C4-2B (cell line): ENCODE data around the gene OLA1.

Experiments used
- ZFX ChIP-seq: fragments of 450-650 bp; IDR thresholded peaks from 2 replicates; pipeline ENCODE4 v1.6.1; 2017
- TF ChIP-seq, protein P1 (sequence below): fragments of 450-650 bp; conservative IDR thresholded peaks from 2 replicates; pipeline ENCODE4 v1.5.1; 2017; ENCODE audit warnings: mild to moderate bottlenecking

DNA sequence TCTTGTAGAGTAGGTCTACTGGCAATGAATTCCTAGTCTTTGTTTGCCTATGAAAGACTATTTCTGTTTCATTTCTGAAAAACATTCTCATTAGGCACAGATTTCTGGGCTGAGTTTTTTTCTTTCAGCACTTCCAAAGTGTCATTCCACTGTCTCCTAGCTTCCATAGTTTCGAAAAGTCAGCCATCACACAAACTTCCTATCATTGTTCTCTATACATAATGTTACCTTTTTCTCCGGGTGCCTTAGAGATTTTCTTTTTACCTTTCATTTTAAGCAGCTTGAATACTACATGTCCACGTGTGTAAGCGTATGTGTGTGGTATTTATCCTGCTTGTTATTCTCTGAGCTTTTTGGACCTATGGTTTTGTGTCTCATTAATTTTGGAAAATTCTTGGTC, 55.7 kb downstream of the OLA1 start:
- TF ChIP-seq, protein P1, sequence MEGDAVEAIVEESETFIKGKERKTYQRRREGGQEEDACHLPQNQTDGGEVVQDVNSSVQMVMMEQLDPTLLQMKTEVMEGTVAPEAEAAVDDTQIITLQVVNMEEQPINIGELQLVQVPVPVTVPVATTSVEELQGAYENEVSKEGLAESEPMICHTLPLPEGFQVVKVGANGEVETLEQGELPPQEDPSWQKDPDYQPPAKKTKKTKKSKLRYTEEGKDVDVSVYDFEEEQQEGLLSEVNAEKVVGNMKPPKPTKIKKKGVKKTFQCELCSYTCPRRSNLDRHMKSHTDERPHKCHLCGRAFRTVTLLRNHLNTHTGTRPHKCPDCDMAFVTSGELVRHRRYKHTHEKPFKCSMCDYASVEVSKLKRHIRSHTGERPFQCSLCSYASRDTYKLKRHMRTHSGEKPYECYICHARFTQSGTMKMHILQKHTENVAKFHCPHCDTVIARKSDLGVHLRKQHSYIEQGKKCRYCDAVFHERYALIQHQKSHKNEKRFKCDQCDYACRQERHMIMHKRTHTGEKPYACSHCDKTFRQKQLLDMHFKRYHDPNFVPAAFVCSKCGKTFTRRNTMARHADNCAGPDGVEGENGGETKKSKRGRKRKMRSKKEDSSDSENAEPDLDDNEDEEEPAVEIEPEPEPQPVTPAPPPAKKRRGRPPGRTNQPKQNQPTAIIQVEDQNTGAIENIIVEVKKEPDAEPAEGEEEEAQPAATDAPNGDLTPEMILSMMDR: no peak
- TF ChIP-seq ZFX: no peak
